ENCODE measurements around the gene TNNI3.

Gene TNNI3

GRCh38 chr19:55198651-55199050 is 41.1 kb upstream of the TNNI3 start:
- Histone ChIP-seq H3K36me3 (ENCODE audit: control insufficient read depth in 1 of 2, insufficient read depth in 2 of 2, low read length in 2 of 2) (no peaks in the 10 kb centered on the region), H3K9me3 (ENCODE audit: insufficient read depth, low read depth, low read length) (no peaks in the 10 kb centered on the region), H3K14ac (ENCODE audit: low read length) (no peak overlapping the region), H3K27ac (ENCODE audit: low read depth, low read length) (no peak overlapping the region), H3K79me1 (ENCODE audit: low read length) (no peaks in the 10 kb centered on the region), H2BK12ac (ENCODE audit: low read length) (no peak overlapping the region), H2AK5ac (ENCODE audit: low read length) (no peak overlapping the region), H3K4me3 (ENCODE audit: low read depth, low read length) (no peak overlapping the region), H2BK5ac (ENCODE audit: low read depth, low read length, poor library complexity) (no peak overlapping the region), H2AFZ (ENCODE audit: insufficient read depth, low read length, poor library complexity) (no peak overlapping the region), H4K12ac (ENCODE audit: low read depth, low read length) (no peak overlapping the region), H3K27me3 (ENCODE audit: insufficient read depth, low read length) (no peaks in the 10 kb centered on the region), H3K4ac (ENCODE audit: low read depth, low read length) (no peak overlapping the region), H2BK120ac (ENCODE audit: insufficient read depth, low read length, poor library complexity) (no peak overlapping the region), H3K23ac (ENCODE audit: low read length) (no peak overlapping the region), H3K9ac (ENCODE audit: low read length) (no peak overlapping the region), H3K79me2 (ENCODE audit: control insufficient read depth, insufficient read depth, low read length, poor library complexity) (no peaks in the 10 kb centered on the region), H3K18ac (ENCODE audit: low read length) (no peak overlapping the region), H3K4me2 (ENCODE audit: low read length) (no peak overlapping the region), H4K8ac (ENCODE audit: low read depth, low read length) (no peak overlapping the region), H3K4me1 (ENCODE audit: control insufficient read depth in 1 of 2, insufficient read depth in 2 of 2, low read length in 2 of 2) (no peaks in the 10 kb centered on the region), H4K91ac (ENCODE audit: low read depth, low read length) (no peak overlapping the region)
- no CpG with 5 or more reads among the region's 5 CpGs for WGBS (ENCODE audit: extremely low coverage, insufficient coverage, insufficient read length)
- DNase-seq, result no peak

DNA sequence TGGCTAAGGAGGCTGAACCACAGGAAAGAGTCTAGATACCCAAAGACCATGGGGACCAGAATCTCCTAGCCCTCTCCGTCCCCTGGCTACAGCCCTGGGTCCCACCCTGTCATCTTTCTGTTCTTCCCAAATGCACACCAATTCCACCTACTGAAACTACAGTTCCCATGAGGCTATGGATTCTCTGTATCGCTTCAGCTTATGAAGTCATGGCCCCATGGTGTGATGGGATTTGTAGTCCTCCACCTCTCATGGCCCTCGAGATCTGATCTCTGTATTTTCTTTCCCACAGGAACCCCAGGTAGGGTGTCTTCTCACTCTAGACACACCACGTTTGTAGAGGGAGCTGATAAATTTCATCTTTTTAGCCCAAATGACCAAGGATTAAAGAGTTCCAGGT is 40.0 kb upstream of the TNNI3 start:
- Histone ChIP-seq H3K79me2 (ENCODE audit: control insufficient read depth, insufficient read depth, low read length, poor library complexity) (no peaks in the 10 kb centered on the region), H4K12ac (ENCODE audit: low read depth, low read length) (no peak overlapping the region), H2AK5ac (ENCODE audit: low read length) (no peak overlapping the region), H3K9ac (ENCODE audit: low read length) (no peak overlapping the region), H3K4me1 (ENCODE audit: control insufficient read depth in 1 of 2, insufficient read depth in 2 of 2, low read length in 2 of 2) (no peaks in the 10 kb centered on the region), H4K8ac (ENCODE audit: low read depth, low read length) (no peak overlapping the region), H3K36me3 (ENCODE audit: control insufficient read depth in 1 of 2, insufficient read depth in 2 of 2, low read length in 2 of 2) (no peaks in the 10 kb centered on the region), H3K23ac (ENCODE audit: low read length) (no peak overlapping the region), H3K79me1 (ENCODE audit: low read length) (no peaks in the 10 kb centered on the region), H3K18ac (ENCODE audit: low read length) (no peak overlapping the region), H3K27me3 (ENCODE audit: insufficient read depth, low read length) (no peaks in the 10 kb centered on the region), H3K4me3 (ENCODE audit: low read depth, low read length) (no peak overlapping the region), H2BK12ac (ENCODE audit: low read length) (no peak overlapping the region), H2BK120ac (ENCODE audit: insufficient read depth, low read length, poor library complexity) (no peak overlapping the region), H2AFZ (ENCODE audit: insufficient read depth, low read length, poor library complexity) (no peak overlapping the region), H3K14ac (ENCODE audit: low read length) (no peak overlapping the region), H3K9me3 (ENCODE audit: insufficient read depth, low read depth, low read length) (no peaks in the 10 kb centered on the region), H2BK5ac (ENCODE audit: low read depth, low read length, poor library complexity) (no peak overlapping the region), H3K4ac (ENCODE audit: low read depth, low read length) (no peak overlapping the region), H4K91ac (ENCODE audit: low read depth, low read length) (no peak overlapping the region), H3K4me2 (ENCODE audit: low read length) (no peak overlapping the region), H3K27ac (ENCODE audit: low read depth, low read length) (no peak overlapping the region)
- DNase-seq, result peak in 1 of 2 donors; percentile 22
- WGBS (ENCODE audit: extremely low coverage, insufficient coverage, insufficient read length), result no CpG with 5 or more reads among the region's 4 CpGs

GRCh38 chr19:55196803-55197202 is 39.3 kb upstream of the TNNI3 start:
- H2BK12ac ChIP-seq (ENCODE audit: low read length), result no peak overlapping the region
- no peaks in the 10 kb centered on the region for H3K27me3 ChIP-seq (ENCODE audit: insufficient read depth, low read length)
- no peak overlapping the region for H2AK5ac ChIP-seq (ENCODE audit: low read length)
- H3K14ac ChIP-seq (ENCODE audit: low read length), result no peak overlapping the region
- no peaks in the 10 kb centered on the region for H3K79me2 ChIP-seq (ENCODE audit: control insufficient read depth, insufficient read depth, low read length, poor library complexity)
- H3K79me1 ChIP-seq (ENCODE audit: low read length), result no peaks in the 10 kb centered on the region
- H3K4me3 ChIP-seq (ENCODE audit: low read depth, low read length), result no peak overlapping the region
- H3K9ac ChIP-seq (ENCODE audit: low read length), result no peak overlapping the region
- H3K36me3 ChIP-seq (ENCODE audit: control insufficient read depth in 1 of 2, insufficient read depth in 2 of 2, low read length in 2 of 2), result no peaks in the 10 kb centered on the region
- no peak overlapping the region for H3K4me2 ChIP-seq (ENCODE audit: low read length)
- H2AFZ ChIP-seq (ENCODE audit: insufficient read depth, low read length, poor library complexity), result no peak overlapping the region
- no peak overlapping the region for H3K4ac ChIP-seq (ENCODE audit: low read depth, low read length)
- WGBS (ENCODE audit: extremely low coverage, insufficient coverage, insufficient read length), result 100% methylated on average over 1 of the region's 10 CpGs
- H4K12ac ChIP-seq (ENCODE audit: low read depth, low read length), result no peak overlapping the region
- no peaks in the 10 kb centered on the region for H3K4me1 ChIP-seq (ENCODE audit: control insufficient read depth in 1 of 2, insufficient read depth in 2 of 2, low read length in 2 of 2)
- H2BK120ac ChIP-seq (ENCODE audit: insufficient read depth, low read length, poor library complexity), result no peak overlapping the region
- no peak overlapping the region for H3K23ac ChIP-seq (ENCODE audit: low read length)
- DNase-seq, result no peak
- H3K27ac ChIP-seq (ENCODE audit: low read depth, low read length), result no peak overlapping the region
- no peak overlapping the region for H4K91ac ChIP-seq (ENCODE audit: low read depth, low read length)
- H4K8ac ChIP-seq (ENCODE audit: low read depth, low read length), result no peak overlapping the region
- no peak overlapping the region for H3K18ac ChIP-seq (ENCODE audit: low read length)
- H3K9me3 ChIP-seq (ENCODE audit: insufficient read depth, low read depth, low read length), result no peaks in the 10 kb centered on the region
- no peak overlapping the region for H2BK5ac ChIP-seq (ENCODE audit: low read depth, low read length, poor library complexity)

GRCh38 chr19:55193481-55193880 is 35.9 kb upstream of the TNNI3 start:
- Histone ChIP-seq H3K9ac (ENCODE audit: low read length) (no peak overlapping the region), H3K14ac (ENCODE audit: low read length) (no peak overlapping the region)

More at GRCh38 chr19:55193481-55193880, 35.9 kb upstream of the TNNI3 start:
- Histone ChIP-seq H4K91ac (ENCODE audit: low read depth, low read length) (no peak overlapping the region), H4K12ac (ENCODE audit: low read depth, low read length) (no peak overlapping the region), H2BK120ac (ENCODE audit: insufficient read depth, low read length, poor library complexity) (no peak overlapping the region), H2BK5ac (ENCODE audit: low read depth, low read length, poor library complexity) (no peak overlapping the region), H3K4me2 (ENCODE audit: low read length) (no peak overlapping the region), H3K4me1 (ENCODE audit: control insufficient read depth in 1 of 2, insufficient read depth in 2 of 2, low read length in 2 of 2) (no peaks in the 10 kb centered on the region), H2BK12ac (ENCODE audit: low read length) (no peak overlapping the region), H3K4me3 (ENCODE audit: low read depth, low read length) (no peak overlapping the region), H3K36me3 (ENCODE audit: control insufficient read depth in 1 of 2, insufficient read depth in 2 of 2, low read length in 2 of 2) (no peaks in the 10 kb centered on the region), H3K27ac (ENCODE audit: low read depth, low read length) (no peak overlapping the region), H3K18ac (ENCODE audit: low read length) (no peak overlapping the region), H3K27me3 (ENCODE audit: insufficient read depth, low read length) (no peaks in the 10 kb centered on the region), H2AK5ac (ENCODE audit: low read length) (no peak overlapping the region), H2AFZ (ENCODE audit: insufficient read depth, low read length, poor library complexity) (no peak overlapping the region), H3K79me2 (ENCODE audit: control insufficient read depth, insufficient read depth, low read length, poor library complexity) (no peaks in the 10 kb centered on the region), H4K8ac (ENCODE audit: low read depth, low read length) (no peak overlapping the region), H3K9me3 (ENCODE audit: insufficient read depth, low read depth, low read length) (no peaks in the 10 kb centered on the region), H3K23ac (ENCODE audit: low read length) (no peak overlapping the region), H3K79me1 (ENCODE audit: low read length) (no peaks in the 10 kb centered on the region), H3K4ac (ENCODE audit: low read depth, low read length) (no peak overlapping the region)
- no peak for DNase-seq
- no CpG with 5 or more reads among the region's 12 CpGs for WGBS (ENCODE audit: extremely low coverage, insufficient coverage, insufficient read length)
